NCI-H446 (cell line): Measurements from ENCODE around the gene POLR1G.

Experiments
- DNase-seq, 2 experiments: peaks; one replicate each; lab custom pipeline; 2025; lab: John Stamatoyannopoulos, UW

The POLR1G gene, protein sequence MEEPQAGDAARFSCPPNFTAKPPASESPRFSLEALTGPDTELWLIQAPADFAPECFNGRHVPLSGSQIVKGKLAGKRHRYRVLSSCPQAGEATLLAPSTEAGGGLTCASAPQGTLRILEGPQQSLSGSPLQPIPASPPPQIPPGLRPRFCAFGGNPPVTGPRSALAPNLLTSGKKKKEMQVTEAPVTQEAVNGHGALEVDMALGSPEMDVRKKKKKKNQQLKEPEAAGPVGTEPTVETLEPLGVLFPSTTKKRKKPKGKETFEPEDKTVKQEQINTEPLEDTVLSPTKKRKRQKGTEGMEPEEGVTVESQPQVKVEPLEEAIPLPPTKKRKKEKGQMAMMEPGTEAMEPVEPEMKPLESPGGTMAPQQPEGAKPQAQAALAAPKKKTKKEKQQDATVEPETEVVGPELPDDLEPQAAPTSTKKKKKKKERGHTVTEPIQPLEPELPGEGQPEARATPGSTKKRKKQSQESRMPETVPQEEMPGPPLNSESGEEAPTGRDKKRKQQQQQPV

DNA sequence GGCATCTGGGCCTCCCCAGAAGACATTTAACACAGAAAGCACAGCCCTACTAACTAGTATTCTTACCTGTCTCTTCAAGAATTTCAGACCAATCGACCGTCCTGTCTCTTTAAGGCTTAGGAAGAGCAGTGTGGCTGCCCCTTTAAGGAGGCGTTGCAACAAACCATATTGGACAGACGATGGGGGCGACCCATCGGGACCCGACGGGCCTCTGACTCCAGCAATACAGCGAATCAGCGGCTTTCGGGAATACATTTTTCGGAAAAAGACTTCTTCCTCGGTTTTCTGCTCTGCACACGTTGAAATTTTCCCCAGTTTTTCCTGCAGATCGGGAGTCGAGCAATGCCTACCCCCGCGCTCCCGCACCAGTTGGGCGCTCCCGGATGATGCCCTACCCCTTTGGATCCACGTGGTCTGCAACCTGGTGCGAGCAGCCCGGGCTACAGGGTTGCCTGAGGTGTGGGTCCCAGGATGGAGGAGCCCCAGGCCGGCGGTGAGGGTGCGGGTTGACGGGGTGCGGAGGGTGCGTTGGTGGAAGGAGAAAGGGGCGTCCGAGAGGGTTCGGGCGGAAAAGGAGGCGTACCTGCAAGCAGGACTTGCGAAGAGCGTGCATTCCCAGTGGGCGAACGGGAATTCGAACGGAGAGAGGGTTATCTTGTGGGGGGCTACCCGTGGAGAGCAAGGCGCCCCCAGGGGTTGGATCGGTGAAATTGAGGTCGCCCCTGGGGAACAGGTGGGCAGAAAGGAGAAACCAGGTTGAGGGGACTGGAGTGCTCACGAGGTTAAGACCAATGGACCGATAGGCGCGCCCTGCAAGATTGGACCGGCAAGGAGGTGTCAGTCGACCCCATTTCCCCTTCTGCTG is at the start of gene POLR1G:
Gene POLR1G, plus strand, starts transcription at position 419 of the 865 bp plus-strand sequence. Its CDS starts 53 bp downstream, at position 472.
- peak; percentile 93 to 96 for DNase-seq

DNA sequence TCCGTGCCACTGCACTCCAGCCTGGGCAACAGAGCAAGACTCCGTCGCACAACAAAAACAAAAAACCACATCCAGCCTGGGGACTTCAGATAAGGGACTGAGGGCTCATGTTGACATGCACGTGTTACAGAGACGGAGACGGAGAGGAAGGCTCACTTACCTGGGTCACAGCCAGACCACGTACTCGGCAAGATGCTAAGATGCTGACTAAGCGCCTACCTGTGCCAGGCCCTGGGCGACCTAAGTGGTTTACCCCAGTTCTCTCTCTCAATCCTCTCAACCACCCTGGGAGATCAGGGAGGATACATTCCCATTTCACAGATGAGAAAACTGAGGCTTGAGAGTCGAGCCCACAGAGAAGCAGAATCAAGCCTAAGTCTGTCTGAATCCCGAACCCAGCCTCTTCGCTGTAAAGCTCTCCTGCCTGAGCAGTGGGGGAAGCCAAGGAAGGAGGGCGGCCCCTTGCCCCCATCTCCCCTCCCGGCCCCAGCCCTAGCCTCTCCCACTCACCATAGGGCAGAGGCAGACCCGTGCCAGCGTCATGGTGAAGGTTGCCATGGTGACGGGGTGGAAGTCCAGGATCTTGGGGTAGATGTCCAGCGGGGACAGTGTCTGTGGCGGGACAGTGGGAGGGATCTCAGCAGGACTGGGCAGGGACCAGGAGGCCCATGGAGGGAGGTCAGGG is 49.5 kb upstream of the POLR1G start:
- DNase-seq: no peak

DNA sequence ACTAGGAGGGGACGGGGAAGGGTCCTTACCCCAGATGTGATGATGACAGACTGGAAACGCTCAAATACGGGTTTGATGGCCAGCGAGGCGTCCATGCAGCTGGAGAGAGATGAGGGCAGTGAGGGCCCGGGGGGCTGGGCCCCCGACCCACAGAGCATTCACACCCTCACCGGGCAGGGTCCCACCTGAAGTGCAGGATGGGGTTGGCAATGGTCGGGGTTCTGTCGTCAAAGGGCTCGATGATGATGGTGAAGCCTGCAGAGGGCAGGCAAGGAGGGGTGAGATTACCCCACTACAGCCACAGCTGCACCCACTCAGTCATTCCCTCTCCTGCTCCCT is 49.0 kb upstream of the POLR1G start:
- no peak for DNase-seq

DNA sequence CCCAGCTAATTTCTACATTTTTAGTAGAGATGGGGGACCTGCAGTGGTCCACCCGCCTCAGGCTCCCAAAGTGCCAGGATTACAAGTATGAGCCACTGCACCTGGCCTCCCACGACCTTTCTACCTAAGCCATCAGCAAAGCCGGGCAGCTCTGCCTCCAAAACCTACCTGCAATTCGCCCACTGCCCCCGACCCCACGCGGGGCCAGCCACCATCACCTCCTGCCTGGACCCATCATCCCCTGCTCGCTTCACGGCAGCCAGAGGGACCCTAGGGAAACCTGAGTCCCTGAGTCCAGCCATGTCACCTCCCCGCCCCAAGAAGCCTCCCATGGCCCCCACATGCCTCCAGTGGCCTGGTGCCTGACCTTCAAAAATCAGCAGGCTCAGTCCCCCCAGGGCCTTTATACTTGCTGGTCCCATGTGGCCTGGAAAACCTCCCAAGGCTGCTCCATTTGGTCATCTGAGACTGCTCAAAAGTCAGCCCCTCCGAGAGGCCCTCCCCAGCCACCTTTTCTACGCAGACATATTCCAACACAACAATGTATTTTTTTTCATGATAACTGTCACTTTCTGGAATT is 48.1 kb upstream of the POLR1G start:
- DNase-seq: no peak

DNA sequence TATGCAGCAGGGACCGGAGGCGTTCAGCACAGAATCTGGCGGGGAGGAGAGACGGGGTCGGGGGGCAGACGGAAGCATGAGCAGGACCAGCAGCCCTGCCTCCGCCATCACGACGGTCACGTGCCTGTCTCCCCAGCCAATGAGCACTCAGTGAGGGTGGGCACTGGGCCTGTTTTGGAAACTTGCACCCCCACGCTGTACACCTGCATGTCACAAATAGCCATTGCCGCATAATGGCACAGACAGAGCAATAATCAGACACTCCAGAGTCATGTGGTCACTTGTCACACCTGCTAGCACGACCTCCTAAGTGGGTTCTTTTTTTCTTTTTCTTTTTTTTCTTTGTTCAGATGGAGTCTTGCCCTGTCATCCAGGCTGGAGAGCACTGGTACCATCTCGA is 44.8 kb upstream of the POLR1G start:
- DNase-seq: no peak

DNA sequence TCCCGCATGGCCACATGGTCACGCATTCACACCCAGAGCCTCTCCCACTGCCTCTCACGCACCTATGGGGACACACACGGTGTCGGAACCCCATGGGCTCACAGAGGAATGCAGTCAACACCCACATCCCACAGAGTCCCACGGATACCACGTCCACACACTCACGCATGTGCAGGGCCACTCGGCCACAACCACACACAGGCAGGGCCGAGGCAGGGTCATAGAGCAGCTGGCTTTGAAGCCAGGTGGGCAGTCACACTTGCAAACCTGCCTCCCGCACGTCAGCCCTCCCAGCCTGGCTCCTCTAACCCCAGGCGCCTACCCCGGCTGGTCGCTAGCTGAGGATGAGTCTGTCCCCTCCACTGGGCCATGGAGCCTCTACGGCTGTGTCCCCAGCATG is 44.2 kb upstream of the POLR1G start:
- no peak for DNase-seq

DNA sequence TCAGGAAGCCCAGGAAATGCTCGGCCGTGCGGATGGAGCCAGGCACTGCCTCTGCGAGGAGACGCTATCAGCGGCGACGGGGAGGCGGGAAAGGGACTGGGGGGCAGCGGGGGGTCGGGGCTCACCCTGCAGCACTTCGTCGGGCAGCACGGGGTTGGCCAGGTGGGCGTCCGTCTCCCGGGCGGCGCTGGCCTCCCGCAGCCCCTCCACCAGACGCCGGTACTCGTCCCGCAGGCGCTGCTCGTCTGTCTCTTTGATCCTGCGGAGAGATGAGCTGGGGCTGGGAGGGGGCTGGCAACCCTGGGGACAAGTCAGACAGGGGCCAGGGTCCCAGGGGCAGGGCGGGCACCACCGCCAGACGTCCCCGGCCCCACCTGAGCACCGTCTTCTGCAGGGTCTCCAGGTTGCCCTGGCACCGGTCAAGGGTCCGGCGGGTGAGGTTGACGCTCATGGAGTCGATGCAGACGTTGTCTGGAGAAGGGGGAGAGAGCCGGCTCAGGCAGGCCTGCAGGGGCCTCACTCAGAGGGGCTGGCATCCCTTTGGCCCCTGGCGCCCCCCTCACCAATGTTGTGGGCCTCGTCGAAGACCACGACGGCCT is 42.5 kb upstream of the POLR1G start:
- DNase-seq: no peak

DNA sequence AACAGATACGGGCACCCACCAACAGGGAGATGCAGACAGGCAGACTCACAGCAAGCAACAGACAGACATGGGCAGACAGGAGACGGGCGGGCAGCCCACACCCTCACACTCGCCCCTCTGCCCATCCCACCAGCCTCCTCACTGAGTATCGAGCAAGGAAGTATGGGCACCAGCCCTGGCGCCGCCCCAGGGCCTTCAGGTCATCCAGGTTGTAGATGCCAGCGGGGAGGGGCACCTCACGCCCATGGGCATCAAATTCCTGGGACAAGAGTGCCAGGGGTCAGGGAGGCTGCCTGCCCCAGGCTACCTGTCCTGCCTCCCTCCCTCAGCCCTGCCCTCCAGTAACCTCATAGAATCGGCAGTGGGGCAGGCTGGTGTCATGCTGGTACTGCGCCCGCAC is 41.7 kb upstream of the POLR1G start:
- DNase-seq: no peak

DNA sequence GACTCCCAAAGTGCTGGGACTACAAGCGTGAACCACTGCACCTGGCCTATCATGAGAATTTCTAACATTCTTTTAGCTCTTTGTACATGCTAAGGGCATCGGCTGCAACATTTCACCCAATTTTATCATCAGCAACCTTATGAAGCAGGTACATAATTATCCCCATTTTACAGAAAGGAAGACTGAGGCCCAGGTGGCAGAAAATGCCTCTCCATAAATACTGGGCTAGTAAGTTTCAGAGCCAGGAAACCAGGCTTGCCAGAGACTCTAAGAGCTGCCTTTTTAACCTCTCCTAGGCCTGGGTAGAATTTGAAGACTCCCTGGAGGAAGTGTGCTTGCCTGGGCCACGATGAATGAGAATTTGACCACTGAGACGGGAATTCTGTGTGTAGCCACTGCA is 38.3 kb upstream of the POLR1G start:
- DNase-seq: no peak

DNA sequence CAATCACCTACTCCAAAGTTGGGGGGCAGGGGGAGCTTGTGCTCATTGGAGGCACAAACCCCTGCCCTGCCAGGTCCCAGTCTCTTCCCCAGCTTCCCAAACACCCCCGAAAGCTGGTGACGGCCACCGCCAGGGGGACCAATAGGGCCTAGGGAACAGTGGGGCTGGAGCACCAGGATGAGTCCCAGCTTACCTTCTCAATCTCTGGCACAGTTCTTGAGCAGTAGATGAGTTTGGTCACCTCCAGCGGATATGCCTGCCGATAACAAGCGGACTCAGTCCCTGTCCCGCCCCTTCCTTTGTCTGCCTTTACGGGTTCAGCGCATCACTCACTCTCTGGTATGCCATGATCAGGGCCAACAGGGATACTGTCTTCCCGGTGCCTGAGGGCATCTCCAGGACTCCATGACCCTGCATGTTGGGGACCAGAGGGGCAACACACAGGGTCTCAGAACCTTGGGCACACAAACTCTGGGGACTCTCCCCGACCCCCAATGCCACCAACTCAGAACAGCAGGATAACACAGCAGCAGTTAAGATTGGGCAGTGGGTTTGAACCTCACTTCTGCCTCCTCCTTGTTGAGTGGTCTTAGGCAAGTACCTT is 37.6 kb upstream of the POLR1G start:
- DNase-seq: no peak

DNA sequence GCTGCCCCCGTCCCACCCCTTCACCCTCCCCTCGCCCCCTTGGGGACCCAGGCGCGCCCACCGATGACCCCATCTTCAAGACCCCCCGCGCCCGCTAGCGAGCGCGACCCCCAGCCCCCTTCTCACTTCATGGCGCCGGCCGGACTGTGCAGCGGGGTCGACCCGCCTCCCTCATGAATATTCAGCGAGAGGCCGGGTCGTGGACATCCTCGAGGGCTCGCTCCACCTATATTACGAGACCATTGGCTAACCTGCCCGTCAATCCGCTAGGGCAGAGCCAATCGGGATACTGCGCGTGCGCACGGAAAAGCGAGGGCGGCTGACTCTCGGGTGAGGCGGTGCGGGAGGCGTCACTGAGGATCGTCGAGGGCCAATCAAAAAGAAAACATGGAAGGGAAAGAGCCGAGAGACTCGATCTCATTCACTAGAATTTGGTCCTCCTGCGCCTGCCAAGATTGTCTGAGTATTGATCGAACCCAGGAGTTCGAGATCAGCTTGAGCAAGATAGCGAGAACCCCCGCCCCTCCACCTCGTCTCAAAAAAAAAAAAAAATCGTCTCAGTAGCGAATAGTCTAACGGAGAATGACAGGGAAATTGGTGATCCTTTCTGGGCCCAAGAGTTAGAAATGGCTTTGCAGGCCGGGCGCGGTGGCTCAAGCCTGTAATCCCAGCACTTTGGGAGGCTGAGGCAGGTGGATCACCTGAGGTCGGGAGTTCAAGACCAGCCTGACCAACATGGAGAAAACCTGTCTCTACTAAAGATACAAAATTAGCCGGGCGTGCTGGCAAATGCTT is 35.8 kb upstream of the POLR1G start, which contains the start of gene ERCC2:
Gene ERCC2, minus strand, starts transcription at position 164 of the 795 bp plus-strand sequence. Its CDS starts 33 bp downstream, at position 131.
- peak; percentile 99 to 100 for DNase-seq

DNA sequence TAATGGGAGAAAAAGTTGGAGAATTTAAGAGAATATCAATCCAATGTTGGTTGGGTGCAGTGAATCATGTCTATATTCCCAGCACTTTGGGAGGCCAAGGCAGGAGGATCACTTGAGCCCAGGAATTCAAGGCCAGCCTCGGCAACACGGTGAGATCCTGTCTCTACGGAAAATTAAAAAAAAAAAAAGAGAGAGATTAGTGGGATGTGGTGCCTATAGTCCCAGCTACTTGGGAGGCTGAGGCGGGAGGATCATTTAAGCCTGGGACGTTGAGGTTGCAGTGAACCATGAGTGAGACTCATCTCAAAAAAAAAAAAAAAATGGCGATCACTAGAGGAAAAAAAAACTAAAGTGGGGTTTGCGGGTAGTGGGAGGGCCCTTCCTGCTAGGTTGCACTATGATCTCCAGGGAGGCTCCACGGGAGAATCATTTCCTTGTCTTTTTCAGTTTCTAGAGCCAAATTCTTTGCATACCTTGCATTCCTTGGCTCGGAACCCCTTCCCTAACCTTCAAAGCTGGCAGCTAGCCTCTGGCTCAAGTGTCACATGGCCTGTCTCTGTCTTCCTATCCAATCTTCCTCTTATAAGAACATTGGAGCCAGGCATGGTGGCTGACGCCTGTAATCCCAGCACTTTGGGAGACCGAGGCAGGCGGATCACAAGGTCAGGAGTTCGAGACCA is 30.3 kb upstream of the POLR1G start:
- DNase-seq: peak; percentile 24 to 78

DNA sequence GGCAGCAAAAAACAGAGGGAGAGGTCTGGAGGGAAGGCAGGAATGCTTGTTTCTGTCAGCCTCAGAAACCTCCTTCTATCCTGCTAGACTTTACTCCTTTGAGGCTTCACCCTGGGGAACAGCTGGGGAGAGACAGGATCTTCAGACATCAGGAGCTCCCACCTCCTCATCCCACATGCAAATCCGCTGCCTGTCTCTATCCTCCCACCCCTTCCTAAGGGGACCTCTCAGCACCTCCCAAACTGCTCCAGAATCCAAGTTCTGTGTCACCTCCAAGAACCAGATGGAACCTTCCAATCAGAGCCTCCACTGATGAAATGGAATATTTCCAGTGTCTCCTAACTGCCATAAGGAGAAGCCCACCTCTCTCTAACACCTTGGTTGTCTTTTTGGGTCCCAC is 26.3 kb upstream of the POLR1G start:
- DNase-seq: no peak

DNA sequence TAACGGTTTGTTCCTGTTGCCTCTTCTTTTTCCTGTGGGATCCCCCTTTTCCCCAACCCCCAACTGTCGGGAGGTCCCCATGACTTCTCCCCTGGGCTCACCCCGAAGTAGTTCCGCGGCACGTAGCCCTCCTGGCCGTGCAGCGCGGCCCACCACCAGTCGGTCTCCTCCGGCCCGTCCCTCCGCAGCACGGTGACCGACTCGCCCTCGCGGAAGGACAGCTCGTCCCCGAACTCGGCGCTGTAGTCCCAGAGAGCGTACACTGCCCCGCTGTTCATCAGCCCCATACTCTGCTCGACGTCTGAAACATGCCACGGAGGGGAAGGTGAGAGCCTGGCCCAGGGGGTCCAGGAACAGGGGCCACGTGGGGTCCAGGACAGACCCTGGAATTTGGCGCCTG is 24.0 kb upstream of the POLR1G start:
- DNase-seq: no peak

DNA sequence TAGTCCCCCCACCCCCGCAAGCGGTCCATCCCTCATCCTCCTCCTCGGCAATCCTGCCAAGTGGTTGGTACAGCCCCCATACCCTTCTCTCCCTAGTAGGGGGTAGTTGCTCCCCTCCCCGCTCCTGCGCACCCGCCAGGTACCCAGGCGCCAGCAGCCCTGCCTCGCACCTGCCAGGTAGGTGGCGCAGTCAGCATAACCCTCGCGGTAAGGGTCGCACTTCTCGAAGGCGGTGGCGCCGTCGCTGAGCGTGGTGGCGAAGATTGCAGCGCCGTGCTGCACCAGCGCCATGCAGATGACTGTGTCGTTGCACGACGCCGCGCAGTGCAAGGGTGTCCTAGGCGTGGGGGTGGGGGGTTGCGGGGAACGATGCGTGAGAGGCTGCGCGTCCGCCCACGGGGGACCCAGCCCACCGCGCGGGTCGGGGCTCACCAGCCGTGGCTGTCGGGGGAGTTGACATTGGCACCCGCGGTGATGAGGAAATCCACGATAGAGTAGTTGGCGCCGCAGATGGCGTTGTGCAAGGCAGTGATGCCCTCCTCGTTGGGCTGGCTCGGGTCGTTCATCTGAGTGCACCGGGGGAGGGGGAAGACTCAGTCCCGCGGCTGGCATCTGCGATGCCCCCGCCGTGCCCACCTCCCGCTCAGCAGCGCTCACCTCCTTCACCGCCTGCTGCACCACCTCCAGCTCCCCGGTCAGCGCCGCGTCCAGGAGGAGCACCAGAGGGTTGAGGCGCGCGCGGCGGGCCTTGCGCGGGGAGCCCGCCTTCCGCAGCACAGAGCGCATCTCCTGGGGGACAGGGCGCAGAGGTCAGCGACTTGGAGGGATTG is 20.8 kb upstream of the POLR1G start:
- no peak for DNase-seq

DNA sequence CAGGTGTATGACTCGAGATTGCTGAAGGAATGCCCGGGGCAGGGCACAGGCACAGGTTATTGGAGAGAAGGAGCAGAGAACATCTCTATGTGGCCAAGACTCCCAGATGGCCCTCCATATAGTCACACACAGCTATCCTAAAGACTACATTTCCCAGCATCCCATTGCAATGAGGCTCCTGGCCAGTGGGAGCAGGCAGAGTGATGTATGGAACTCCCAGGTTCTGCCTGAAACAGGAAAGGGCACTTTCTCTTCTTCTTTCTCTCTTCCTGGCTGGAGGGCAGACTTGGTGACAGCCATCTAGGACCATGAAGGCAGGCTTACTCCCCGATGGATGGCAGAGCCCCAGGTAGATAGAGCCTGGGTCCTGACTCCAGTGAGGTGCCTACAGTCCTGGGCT is 15.1 kb upstream of the POLR1G start:
- peak in 1 of 2 experiments; percentile 35 for DNase-seq

DNA sequence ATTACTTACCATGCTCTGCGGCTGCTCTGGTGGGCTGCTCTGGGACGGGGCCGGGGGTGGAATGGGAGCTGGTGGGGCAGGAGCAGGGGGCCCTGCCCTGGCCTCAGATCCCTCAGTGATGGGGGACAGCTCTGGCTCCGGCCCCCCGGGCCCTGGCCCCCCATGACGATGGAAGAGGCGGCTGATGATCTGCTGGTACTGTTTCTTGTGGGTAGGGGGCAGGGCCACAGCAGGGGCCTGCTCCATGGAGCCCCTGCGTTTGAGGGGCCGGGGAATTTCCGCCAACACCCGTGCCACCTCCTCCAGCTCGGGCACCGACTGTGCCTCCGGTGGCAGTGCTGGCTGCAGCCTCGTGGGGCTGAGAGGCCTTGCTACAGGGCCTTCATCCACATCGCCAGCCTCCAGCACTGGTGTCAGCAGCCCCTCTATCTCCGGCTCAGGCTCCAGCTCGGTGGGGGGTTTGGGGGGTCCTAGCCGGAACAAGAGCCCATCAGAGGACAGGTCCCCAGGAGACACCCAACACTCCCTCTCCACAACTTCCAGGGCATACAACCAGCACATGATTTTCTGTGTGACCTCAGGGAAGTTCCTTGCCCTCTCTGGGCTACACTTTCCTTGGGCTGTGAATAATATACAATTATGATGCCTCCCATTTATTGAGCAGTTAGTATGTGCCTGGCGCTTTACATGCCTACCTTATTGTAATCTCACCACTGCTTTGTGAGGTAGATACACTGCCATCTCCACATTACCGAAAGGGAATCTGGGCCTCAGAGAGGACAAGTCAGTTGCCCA is 14.4 kb upstream of the POLR1G start:
- no peak for DNase-seq
